EH (cell line): ENCODE results near the gene UQCC2.
A peak's percentile ranks its signal among the peaks of the same experiment; 100 is the strongest.

Experiments used
- DNase-seq: peaks from one replicate; pipeline ENCODE4 v3.0.0-alpha.2; 2015; ENCODE audit warnings: low read depth

UQCC2 gene

DNA sequence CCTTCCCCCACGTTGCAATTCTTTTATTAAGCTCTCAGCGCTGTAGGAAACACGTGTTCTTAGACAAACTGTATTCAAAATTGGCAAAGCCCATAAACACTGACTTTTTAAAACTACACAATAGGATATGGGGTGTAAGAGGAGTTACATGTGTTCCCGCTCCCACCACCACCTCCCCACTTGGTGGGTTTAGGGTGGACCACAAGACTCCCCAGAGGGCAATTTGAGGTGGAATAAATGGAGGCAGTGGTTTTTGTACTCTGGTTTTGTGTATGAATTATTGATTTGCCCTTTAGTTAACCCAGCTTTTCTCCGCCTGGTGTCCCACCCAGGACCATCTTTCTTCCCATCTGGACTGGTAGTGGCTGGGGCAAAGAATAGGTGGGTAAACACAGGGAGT, 3.7 kb downstream of the UQCC2 start:
- DNase-seq: no peak

DNA sequence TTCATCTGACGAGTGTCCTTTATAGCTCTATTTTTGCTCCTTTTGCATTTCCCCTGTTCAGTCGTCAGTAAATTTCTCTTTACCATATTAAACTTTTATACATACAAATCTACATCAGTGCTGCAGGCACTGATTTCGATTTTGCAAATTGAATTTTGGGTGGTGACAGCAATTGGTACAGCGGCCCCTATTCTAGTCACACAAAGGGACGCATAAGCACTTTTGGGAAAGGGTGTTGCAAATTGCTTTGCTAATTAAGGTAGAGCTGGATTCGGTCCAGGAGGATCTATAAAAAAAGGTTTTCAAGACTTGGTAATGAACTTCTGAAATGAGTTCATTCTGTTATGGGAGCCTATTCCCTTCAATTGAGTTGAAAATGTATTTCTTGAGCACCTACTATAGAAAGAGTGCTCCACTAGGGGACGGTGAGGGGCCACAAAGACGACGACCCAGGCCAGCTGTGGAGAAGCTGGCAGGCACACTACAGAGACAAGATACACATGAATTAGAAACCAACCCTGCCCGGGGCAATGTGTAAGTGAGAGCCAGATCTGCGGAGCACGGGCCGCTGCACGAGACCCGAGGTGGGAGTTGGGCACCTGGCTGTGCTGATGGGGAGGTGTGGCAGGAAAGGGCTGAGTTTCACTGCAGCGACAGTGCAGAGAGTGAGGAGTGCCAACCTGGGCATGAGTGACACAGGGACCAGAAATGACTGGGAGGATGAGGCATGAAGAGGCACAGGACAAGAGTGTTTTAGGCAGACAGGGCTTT, 5.4 kb downstream of the UQCC2 start:
- no peak for DNase-seq

DNA sequence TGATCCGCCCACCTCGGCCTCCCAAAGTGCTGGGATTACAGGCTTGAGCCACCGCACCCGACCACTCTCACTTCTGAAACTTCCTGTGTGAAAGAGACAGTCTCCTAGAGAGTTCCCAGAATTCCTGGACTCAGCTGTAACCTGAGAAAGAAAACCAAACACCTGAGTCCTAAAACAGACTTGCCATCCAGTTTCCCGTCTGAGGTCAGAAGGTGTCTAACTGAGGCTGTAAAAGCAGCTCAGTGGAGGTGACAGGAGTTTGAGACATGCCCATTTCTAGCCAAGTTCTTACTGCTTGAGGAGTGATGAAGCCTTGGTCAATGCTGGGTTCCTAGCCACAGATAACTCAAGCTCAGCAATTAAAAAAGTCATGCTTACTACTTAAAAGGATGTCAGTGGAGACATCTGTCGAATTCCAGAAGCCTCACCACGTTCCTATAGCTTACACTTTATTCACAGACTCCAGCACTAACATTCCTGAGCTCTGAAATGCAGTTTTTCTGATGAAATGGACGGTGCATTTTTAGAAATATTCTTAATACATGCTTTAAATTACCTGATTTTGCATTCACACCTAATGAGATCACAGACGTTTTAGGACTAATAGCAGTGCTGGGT, 6.1 kb downstream of the UQCC2 start:
- peak; percentile 54 for DNase-seq

DNA sequence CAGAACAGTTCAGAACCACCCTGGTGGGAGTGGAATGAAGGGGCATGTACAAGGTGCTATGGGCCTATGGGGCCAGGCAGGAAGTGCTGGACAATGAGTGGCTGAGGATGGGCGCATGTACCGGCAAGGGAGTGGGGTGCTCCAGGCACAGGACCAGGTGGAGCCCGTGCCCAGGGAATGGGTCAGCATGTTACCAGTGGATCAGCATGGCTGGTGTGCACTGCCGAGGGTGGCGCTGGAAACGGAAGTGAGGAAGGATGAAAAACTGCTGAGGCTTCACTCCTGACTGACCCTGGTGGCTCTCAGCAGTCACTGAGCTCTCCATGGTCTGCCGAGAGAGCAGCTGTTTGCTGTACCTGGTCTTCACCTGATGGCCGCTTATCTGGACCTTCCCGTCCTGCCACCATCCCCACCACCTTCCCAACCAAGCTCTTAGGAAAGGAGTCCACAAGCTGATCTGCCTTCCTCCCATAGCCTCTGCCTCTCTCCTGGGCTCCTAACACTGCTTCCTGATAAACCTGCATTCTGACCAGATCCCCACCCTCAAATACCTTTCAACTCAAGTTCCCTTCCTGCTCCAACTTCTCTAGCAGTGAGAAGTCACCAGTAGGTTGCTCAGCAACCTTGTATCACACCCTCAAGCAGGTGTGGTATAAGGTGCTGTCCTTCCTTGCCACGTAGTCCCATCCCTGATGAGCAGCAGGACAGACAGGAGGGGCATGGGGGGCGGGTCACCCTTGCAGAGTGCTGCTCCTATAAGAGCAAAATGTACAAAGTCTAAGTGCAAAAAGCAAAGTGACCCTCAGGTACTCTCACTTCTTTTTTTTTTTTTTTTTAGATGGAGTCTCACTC, 7.1 kb downstream of the UQCC2 start:
- DNase-seq: no peak

DNA sequence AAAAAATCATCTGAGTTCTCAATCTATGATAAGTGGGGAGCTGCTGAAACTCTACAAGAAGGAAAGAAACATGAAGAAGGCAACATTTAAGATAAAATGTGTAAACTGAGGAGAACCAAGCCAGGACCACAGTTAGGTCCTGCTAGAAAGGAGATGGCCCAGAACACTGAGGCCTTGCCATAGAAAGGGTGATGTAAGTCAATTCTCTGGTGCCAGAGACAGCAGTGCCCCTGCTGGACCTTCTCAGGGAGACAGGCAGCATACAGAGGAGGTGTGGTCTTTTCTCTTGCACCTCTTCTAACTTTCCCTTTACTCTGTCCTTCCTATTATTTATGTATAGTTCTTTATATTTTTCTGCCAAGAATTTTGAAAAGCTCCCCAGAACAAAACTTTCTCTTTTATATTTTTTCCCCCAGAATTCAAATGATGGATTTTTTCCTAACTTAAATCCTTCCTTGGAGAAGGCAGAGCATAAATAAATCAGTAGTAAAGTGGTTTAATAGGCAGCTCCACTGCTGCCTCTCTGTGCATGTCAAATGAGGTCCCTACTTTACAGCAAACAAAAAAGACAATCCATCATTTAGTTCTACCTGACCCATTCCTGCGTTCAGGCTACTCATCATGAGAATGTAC, 9.0 kb downstream of the UQCC2 start:
- DNase-seq: peak; percentile 76

DNA sequence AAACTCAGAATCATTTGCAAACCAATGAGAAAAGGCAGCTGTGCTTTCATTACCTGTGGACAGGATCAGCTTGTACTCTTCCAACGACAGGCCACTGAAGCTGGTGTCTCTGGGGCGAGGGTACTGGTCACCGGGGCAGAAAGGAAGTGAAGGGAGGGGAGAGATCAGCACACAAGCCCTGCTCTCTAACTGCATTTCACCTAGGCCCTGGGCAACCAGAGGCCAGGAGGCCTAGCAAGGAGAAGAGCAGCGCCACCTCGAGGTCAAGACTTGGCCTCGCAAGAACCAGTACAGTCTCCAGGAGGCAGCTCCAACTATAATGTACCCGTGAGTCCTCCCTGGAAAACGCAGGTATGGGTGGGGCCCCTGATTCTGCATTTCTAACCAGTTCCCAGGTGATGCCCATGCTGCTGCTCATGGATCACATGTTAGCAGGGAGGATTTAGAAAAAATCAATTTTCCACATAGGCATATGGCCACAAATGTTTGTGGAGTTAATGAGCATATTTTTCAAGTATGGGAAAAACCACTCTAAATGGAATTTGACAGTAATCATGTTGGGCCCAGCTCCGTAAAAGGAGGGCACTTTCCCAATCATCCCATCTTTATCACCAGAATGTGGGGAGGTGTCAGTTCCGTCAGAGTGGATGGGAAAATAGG, 11.0 kb downstream of the UQCC2 start:
- peak; percentile 76 for DNase-seq

DNA sequence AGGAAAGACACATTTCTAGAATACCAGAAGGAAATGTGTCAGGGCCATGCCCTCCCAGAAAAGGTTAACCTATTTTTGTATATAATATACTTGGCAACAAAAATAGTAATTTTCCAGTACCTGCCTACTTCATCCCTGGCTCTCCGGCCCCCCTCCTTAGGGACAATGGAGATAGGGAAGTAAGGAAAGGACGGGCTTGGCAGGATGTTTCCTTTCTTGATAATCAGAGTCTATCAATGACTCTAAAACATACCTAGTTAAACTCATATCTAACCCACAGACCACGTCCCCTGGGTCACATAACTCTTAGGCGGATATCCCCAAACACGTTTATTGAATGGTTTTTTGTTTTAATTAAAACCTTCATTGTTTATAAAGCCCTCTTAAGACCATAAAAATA, 11.8 kb downstream of the UQCC2 start:
- DNase-seq: no peak

DNA sequence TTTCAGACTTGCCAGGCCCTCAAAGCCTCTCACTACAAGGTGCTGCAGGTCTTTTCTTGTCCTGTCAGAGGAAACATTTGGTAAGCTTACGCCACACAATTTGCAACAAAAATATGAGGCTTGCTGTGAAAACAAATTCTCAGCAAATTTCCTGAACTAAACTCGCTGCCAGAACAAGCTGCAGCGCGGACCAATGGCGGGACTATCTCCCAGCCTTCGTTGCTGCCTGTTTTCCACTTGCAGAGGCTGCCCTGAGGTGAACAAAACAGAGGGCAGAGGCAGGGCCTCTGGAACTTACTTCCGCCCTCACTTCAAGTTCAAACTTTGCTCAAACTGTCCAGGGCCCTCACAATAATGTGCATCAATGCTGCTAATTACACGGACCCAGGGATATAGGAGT, 12.4 kb downstream of the UQCC2 start:
- DNase-seq: no peak

DNA sequence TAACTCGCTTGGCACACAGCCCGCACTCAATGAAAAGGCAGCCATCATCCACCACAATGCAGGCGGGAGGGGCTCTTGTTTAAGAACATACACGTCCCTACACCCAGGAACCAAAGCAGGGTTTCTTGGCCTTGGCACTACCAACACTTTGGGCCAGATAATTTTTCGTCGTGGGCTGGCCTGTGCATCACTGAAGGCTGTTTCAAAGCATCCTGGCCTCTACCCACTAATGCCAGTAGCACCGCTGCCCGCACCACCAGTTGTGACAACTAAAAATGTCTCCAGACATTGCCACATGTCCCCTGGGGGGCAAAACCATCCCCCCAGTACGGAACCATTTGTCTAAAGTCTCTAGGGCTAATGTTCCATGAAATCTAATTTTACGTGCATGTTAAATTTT, 13.0 kb downstream of the UQCC2 start:
- no peak for DNase-seq

DNA sequence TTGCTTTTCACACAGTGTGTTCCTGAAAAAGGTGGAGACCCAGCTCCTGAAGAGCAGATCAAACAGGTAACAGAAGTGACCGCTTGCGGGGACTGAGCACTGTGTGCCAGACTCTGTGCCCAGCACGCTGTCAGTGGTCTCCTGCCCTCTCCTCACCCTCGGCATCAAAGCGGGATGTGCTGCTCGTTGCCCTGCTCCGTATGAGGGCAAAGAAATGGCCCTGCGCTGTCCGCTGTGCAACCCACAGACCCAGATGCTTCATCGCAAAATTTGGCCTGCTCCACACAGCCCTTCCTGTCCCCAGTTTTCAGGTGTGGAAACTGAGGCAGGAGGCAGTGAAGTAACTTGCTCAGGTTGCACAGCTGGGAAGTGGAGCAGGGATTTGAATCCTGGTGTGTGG, 13.7 kb downstream of the UQCC2 start:
- no peak for DNase-seq

DNA sequence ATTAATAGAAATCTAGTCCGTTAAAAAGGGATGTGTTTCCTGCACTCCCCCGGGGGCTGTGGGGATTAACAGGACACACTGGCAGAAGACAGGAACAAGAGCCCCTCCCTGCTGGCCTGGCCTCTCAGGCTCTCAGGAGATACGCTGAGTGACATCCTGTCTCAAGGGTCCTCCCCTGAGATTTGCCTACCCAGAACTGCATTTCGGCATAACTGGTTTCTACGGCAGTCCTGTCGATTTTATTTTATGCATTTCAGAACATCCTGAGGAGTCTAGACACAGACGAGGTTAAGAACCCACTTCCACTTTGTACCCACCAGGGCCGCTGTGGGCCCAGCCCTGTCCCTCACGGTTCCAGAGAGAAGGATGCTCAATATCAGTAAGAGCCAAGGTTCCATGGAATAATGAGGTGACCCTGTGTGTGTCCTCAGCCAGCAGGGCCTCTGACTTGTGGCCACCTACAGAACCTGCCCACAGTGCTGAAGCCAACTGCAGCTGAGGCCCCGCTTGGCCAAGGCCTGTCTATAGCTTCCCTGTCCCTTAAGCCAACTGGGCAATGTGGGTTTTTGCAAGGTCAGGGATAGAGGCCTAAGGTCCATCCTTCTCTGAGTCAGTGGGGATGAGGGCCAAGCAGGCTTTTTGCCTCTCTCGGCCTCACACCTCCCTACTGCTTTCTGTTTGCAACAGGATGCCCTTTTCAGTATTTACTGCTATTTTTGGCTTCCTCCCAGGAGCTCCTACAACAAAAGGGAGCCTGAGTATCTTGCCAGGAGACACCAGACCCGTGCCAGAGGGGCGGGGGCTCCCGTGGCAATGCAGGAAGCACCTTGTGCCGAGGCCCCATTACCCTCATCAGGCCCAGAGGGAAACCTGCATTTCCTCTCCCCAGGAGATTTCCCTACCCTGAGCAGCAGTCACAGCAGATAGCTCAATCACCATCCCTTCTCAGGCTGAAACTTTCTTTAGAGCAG, 14.7 kb downstream of the UQCC2 start:
- peak; percentile 73 for DNase-seq

DNA sequence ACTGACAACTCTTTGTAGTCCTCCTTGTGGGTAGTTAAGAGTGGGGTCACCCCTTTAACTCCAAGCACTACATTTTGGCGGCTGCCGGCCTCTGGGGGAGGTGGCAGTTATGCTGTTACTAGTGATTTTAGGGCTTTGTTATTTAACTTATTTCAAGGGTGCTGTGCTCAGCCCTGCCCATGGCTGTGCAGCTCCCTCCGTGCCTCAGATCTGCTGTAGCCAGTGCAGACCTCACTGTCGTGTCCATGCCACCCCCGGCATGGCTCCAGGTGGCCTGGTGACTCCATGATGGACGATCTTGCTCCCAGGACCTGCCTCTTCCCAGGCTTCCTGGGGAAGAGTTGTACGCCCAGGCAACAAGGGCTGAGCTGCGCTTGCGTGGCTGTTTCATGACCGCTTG, 15.4 kb downstream of the UQCC2 start:
- DNase-seq: no peak

DNA sequence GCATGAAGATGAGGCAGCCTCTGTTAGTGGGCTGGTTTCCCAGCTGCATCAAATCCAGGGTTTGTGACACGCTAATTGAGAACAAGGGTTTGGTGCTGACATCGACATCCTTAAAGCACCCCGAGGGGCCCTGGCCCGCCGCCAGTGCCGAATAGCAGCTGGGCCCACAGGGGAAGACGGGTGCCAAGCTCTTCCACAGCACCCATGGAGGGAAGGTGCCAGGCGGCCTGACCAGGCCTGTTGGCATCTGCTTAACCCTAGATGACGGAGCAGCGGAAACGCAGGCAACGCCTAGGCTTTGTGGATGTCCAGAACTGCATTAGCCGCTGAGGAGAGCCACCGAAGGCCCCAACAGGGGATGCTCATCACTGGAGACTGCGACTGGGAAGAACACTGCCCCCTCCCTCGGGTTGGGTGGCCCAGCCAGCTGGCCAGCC, 16.0 kb downstream of the UQCC2 start:
- DNase-seq: no peak

DNA sequence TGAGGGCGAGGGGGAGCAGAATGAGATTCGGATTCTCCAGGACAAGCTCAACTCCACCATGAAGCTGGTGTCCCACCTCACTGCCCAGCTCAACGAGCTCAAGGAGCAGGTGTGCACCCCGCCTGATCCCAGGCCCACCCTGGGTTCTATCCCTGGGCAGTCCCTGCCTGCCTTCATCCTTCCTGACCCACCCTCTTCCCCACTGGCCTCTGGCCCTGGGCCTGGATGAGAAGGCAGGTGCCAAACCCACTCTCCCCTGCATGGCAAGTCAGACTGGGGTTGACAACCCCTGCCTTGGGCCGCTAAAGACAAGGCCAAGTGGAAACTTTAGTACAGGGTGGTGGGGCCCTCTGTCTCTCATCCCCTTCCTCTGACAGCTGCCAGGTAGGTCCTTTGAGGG, 16.5 kb downstream of the UQCC2 start:
- DNase-seq: no peak

DNA sequence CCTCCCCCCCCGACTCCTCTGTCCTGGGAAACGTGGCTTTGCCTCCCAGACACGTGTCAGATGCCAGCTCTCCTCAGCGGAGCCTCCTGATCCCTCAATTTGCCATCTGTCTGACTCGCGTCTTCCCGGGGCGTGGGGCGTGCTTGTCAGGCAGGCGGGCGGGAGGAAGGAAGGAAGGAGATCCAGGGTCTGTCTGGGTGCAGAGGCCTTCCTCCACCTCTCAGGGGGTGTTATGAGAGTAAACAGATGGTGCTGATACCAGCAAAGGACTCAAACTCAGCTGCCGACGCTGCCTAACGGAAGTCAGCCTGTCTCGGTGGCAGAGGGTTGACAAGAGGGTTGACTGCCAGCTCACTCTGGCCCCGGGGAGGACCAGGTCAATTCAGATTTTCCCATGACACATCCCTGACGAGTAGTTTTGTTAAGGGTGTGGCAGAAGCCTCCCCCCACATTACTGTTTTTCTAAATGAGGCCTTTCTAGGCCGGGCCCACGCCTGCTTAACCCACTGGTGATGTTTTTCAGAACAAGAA, 17.0 kb downstream of the UQCC2 start:
- DNase-seq: peak; percentile 84

DNA sequence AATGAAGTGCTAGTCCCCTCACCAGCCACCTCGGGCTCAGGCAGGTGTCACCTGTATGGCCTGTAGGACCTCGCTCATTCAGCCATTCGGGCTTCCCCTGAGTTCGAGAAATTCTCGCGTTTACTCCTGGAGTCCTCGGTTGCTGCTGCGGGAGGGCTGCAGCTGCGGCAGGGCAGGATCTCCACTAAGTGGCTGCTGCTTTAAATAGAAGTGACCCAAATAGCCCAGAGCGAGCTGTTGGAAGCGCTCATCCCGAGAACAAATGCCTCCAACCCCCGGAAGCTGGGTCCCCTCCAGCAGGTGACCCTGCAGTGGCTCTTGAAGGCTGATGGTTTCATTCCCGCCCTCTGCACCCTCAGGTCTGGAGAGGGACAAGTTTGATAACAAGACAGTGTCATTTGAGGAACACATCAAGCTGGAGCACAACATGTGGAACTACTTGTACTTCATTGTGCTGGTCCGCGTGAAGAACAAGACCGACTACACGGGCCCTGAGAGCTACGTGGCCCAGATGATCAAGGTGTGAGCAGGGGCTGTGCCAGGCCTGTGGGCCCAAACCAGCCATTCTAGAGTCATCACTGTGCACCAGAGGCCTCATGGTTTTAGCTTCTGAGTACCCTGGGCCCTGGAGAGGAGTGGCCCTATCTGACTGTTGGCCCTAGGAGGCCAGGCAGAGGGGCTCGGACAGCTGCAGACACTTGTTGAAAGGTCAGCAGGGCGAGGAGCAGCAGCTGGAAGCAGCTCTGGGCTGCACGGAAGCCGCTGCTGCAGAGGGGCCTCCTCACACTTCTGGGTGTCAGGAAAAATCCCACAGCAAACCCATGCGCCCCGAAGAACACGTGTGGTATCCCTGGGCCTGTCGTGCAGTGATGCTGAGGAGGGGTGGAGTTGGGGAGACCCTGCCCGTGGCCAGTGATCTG, 18.1 kb downstream of the UQCC2 start:
- DNase-seq: peak; percentile 37

DNA sequence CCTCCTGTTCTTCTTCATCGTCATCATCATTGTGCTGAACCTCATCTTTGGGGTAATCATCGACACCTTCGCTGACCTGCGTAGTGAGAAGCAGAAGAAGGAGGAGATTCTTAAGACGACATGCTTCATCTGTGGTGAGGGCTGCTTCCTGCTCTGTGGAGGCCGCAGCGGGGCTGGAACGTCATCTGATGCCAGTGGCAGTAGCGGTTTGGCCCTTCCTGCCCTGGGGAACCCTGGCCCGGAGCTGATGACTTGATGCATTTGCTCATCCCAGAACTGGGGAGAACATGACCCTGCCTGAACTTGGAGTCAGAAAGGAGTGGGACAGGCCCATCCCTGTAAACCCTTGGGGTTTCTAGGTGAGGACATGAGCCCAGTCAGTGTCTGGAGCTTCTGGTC, 18.7 kb downstream of the UQCC2 start:
- peak; percentile 89 for DNase-seq

DNA sequence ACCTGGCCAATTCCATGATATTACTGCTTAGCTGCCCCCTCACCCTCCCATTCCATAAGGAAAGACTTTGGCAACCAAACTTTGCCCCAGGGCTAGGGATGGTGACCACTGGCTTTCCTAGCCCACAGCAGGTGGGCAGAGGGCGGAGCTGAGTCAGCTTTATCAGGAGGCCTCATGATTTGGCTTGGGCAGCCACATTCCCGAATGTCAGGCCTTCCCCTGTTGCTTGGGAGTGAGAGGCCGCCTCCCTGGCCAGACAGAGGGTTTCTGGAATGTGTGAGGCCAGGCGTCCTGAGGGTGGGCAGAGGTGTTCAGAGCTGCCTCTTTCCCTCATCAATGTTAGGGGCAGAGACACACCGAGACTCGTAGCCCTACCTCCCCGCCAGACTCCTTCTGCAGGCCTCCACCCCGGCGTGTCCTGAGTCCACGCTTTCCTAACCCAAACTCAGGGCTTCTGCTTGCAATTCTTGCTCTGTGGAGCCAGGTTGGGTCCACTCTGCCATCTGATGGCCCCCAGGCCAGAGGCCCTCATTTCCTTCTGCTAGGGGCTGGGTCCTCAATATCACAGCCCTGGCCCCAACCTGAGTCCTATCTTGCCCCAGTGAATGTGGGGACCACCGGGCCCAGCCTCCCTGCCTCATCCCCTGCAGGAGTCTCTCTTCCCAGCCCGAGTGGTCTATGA, 19.3 kb downstream of the UQCC2 start:
- DNase-seq: peak; percentile 80
